WTC11 (cell line): Measurements from ENCODE around the gene ILF2. TPM values are rescaled to one million over a fixed set of nuclear protein-coding genes. Genes with fewer than 3 reads are reported as not detected.

Experiments
- ATAC-seq: fragments of 200-7000 bp; cut with Tn5 transposase; 2 replicates; pipeline ENCODE4 v1.10.0; 2021; ENCODE audit warnings: mild to moderate bottlenecking, moderate library complexity
- CTCF ChIA-PET: fragments of 300-600 bp; sonication (Branson Sonifier 250); formaldehyde crosslinking; loops from one replicate; lab custom pipeline; 2021; ENCODE audit warnings: antibody characterized with exemption; lab: Charles Lee
- POLR2A ChIA-PET: fragments of 350-600 bp; sonication (Branson Sonifier 250); formaldehyde crosslinking; loops from one replicate; lab custom pipeline; 2021; ENCODE audit warnings: antibody characterized with exemption; lab: Charles Lee
- DNase-seq: peaks from one replicate; pipeline ENCODE4 v3.0.0; 2021; ENCODE audit warnings: low spot score
- H3K27ac Mint-ChIP-seq: 2 replicates; pipeline ENCODE4 v1.8.0; 2021; ENCODE audit warnings: mixed read lengths
- H3K27me3 Mint-ChIP-seq: 2 replicates; pipeline ENCODE4 v1.8.0; 2021; ENCODE audit warnings: low read depth, mild to moderate bottlenecking, moderate library complexity, mixed read lengths
- H3K36me3 Mint-ChIP-seq: 2 replicates; pipeline ENCODE4 v1.8.0; 2021; ENCODE audit warnings: mixed read lengths
- H3K4me1 Mint-ChIP-seq: 2 replicates; pipeline ENCODE4 v1.8.0; 2022; ENCODE audit warnings: mixed read lengths
- H3K4me3 Mint-ChIP-seq: 2 replicates; pipeline ENCODE4 v1.8.0; 2021; ENCODE audit warnings: mild to moderate bottlenecking, moderate library complexity, mixed read lengths
- H3K9me3 Mint-ChIP-seq: 2 replicates; pipeline ENCODE4 v1.8.0; 2021; ENCODE audit warnings: mixed read lengths
- CBFB ChIP-seq: sonication (generic); formaldehyde crosslinking; IDR thresholded peaks from 2 replicates; pipeline ENCODE4 v1.8.1; 2022; ENCODE audit warnings: mild to moderate bottlenecking, low read depth, missing genetic modification reagents
- CREM ChIP-seq: sonication (generic); formaldehyde crosslinking; IDR thresholded peaks from 2 replicates; pipeline ENCODE4 v1.8.1; 2022; ENCODE audit warnings: mild to moderate bottlenecking, missing genetic modification reagents, moderate library complexity
- HMGA2 ChIP-seq: fragments of 250-450 bp; sonication (Bioruptor Pico); IDR thresholded peaks from 2 replicates; pipeline ENCODE4 v1.4.0; 2021; ENCODE audit warnings: mild to moderate bottlenecking, moderate library complexity
- JUN ChIP-seq: sonication (generic); formaldehyde crosslinking; IDR thresholded peaks from 2 replicates; pipeline ENCODE4 v1.8.0; 2023; ENCODE audit warnings: mild to moderate bottlenecking, missing genetic modification reagents
- NFATC4 ChIP-seq: fragments of 250-450 bp; sonication (Bioruptor Pico); IDR thresholded peaks from 2 replicates; pipeline ENCODE4 v1.9.0; 2021; ENCODE audit warnings: mild to moderate bottlenecking
- NR2C2 ChIP-seq: sonication (generic); formaldehyde crosslinking; IDR thresholded peaks from 2 replicates; pipeline ENCODE4 v1.8.0; 2022; ENCODE audit warnings: mild to moderate bottlenecking, missing genetic modification reagents
- NR3C1 ChIP-seq: sonication (generic); formaldehyde crosslinking; conservative IDR thresholded peaks from 2 replicates; pipeline ENCODE4 v1.8.1; 2023; ENCODE audit warnings: low read depth, mild to moderate bottlenecking, missing genetic modification reagents
- RELA ChIP-seq: sonication (generic); formaldehyde crosslinking; IDR thresholded peaks from 2 replicates; pipeline ENCODE4 v1.8.1; 2022; ENCODE audit warnings: missing genetic modification reagents, mild to moderate bottlenecking, borderline replicate concordance
- SMAD4 ChIP-seq: sonication (generic); formaldehyde crosslinking; IDR thresholded peaks from 2 replicates; pipeline ENCODE4 v1.8.0; 2022; ENCODE audit warnings: mild to moderate bottlenecking, missing genetic modification reagents
- ZNF232 ChIP-seq: sonication (generic); formaldehyde crosslinking; IDR thresholded peaks from 2 replicates; pipeline ENCODE4 v1.8.0; 2022; ENCODE audit warnings: mild to moderate bottlenecking, missing genetic modification reagents
- ZNF416 ChIP-seq: fragments of 250-450 bp; sonication (Bioruptor Pico); IDR thresholded peaks from 2 replicates; pipeline ENCODE4 v1.9.0; 2021; ENCODE audit warnings: mild to moderate bottlenecking, inconsistent platforms
- ZNF423 ChIP-seq: fragments of 250-450 bp; sonication (Bioruptor Pico); IDR thresholded peaks from 2 replicates; pipeline ENCODE4 v2.1.2; 2022; ENCODE audit warnings: mild to moderate bottlenecking, moderate library complexity
- total RNA-seq: library from RNA; stranded (reverse); gene quantifications from 3 replicates; pipeline ENCODE4 v1.2.3, GENCODE V29; 2021
- TF ChIP-seq, protein P1 (sequence below): sonication (generic); formaldehyde crosslinking; IDR thresholded peaks from 2 replicates; pipeline ENCODE4 v1.8.1; 2023; ENCODE audit warnings: mild to moderate bottlenecking, moderate library complexity, missing genetic modification reagents
- TF ChIP-seq, protein P2 (sequence below): sonication (generic); formaldehyde crosslinking; IDR thresholded peaks from 2 replicates; pipeline ENCODE4 v1.8.1; 2022; ENCODE audit warnings: mild to moderate bottlenecking, moderate library complexity, missing genetic modification reagents
- TF ChIP-seq, protein P3 (sequence below): sonication (generic); formaldehyde crosslinking; IDR thresholded peaks from 2 replicates; pipeline ENCODE4 v1.8.1; 2023; ENCODE audit warnings: mild to moderate bottlenecking, missing genetic modification reagents, moderate library complexity
- TF ChIP-seq, protein P4 (sequence below): sonication (generic); formaldehyde crosslinking; IDR thresholded peaks from 2 replicates; pipeline ENCODE4 v1.8.0; 2023; ENCODE audit warnings: missing genetic modification reagents
- TF ChIP-seq, protein P5 (sequence below): sonication (generic); formaldehyde crosslinking; IDR thresholded peaks from 2 replicates; pipeline ENCODE4 v1.8.1; 2022; ENCODE audit warnings: mild to moderate bottlenecking, missing genetic modification reagents, moderate library complexity, borderline replicate concordance
- TF ChIP-seq, protein P6 (sequence below): fragments of 250-450 bp; sonication (Bioruptor Pico); IDR thresholded peaks from 2 replicates; pipeline ENCODE4 v1.8.0; 2021; ENCODE audit warnings: mild to moderate bottlenecking
- TF ChIP-seq, protein P7 (sequence below): sonication (generic); formaldehyde crosslinking; IDR thresholded peaks from 2 replicates; pipeline ENCODE4 v1.8.1; 2023; ENCODE audit warnings: mild to moderate bottlenecking, missing genetic modification reagents
- TF ChIP-seq, protein P8 (sequence below): sonication (generic); formaldehyde crosslinking; IDR thresholded peaks from 2 replicates; pipeline ENCODE4 v1.8.0; 2022; ENCODE audit warnings: missing genetic modification reagents

ILF2 gene
- total RNA-seq, 1 experiment from 2014 or later = 337 TPM

DNA sequence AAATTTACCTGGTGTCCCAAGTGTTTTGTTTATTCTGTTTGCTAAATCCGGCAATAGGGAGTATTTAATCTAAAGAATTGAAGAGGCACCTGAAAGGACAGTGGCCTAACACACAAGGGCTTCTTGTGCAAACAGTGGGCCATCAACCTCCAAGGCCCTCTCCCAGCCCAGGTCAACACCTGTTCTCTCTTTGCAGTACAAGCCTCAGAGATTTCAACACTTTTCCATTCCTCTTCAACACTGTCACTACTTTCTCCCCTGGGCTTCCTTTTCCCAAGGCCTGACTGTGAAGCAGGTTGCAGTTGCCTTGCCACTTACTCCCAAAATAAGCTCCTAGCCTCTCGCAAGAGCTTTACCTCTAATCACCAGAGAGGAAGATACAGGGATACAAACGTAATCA is 15.5 kb downstream of the ILF2 start:
- Mint-ChIP-seq H3K9me3 (no peaks in the 10 kb centered on the region), H3K36me3 (0 out of 2 replicates have a peak, but pooled peaks cover 5% of the 10 kb centered on the region), H3K27ac (no peak overlapping the region; the same call in 1 of the 2 replicates), H3K27me3 (peaks cover 2% of the 10 kb centered on the region; the same call in 1 of the 2 replicates), H3K4me1 (peaks cover 8% of the 10 kb centered on the region), H3K4me3 (no peak overlapping the region)
- DNase-seq (no peak), ATAC-seq (no peak)
- ChIA-PET POLR2A (no interaction called here), CTCF (interaction anchor here (0.7 to 1.0 kb wide), 2 partner anchors 87 to 140 kb away, joined by 3 to 5 read pairs; no protein-coding TSS in a partner anchor)
- TF ChIP-seq ZNF423 (CRISPR knock-in tag) (no peak), NR3C1 (CRISPR knock-in tag) (no peak), NFATC4 (CRISPR knock-in tag) (no peak), CBFB (CRISPR knock-in tag) (no peak), CREM (CRISPR knock-in tag) (no peak), SMAD4 (no peak), ZNF416 (no peak), HMGA2 (CRISPR knock-in tag) (no peak), RELA (CRISPR knock-in tag) (no peak)
- TF ChIP-seq, protein P1, sequence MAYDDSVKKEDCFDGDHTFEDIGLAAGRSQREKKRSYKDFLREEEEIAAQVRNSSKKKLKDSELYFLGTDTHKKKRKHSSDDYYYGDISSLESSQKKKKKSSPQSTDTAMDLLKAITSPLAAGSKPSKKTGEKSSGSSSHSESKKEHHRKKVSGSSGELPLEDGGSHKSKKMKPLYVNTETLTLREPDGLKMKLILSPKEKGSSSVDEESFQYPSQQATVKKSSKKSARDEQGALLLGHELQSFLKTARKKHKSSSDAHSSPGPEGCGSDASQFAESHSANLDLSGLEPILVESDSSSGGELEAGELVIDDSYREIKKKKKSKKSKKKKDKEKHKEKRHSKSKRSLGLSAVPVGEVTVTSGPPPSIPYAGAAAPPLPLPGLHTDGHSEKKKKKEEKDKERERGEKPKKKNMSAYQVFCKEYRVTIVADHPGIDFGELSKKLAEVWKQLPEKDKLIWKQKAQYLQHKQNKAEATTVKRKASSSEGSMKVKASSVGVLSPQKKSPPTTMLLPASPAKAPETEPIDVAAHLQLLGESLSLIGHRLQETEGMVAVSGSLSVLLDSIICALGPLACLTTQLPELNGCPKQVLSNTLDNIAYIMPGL (CRISPR knock-in tag) = no peak
- TF ChIP-seq, protein P2, sequence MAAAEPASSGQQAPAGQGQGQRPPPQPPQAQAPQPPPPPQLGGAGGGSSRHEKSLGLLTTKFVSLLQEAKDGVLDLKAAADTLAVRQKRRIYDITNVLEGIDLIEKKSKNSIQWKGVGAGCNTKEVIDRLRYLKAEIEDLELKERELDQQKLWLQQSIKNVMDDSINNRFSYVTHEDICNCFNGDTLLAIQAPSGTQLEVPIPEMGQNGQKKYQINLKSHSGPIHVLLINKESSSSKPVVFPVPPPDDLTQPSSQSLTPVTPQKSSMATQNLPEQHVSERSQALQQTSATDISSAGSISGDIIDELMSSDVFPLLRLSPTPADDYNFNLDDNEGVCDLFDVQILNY (CRISPR knock-in tag) = no peak
- TF ChIP-seq, protein P3, sequence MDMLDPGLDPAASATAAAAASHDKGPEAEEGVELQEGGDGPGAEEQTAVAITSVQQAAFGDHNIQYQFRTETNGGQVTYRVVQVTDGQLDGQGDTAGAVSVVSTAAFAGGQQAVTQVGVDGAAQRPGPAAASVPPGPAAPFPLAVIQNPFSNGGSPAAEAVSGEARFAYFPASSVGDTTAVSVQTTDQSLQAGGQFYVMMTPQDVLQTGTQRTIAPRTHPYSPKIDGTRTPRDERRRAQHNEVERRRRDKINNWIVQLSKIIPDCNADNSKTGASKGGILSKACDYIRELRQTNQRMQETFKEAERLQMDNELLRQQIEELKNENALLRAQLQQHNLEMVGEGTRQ (CRISPR knock-in tag) = no peak
- TF ChIP-seq, protein P4, sequence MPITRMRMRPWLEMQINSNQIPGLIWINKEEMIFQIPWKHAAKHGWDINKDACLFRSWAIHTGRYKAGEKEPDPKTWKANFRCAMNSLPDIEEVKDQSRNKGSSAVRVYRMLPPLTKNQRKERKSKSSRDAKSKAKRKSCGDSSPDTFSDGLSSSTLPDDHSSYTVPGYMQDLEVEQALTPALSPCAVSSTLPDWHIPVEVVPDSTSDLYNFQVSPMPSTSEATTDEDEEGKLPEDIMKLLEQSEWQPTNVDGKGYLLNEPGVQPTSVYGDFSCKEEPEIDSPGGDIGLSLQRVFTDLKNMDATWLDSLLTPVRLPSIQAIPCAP (CRISPR knock-in tag) = no peak
- TF ChIP-seq, protein P5, sequence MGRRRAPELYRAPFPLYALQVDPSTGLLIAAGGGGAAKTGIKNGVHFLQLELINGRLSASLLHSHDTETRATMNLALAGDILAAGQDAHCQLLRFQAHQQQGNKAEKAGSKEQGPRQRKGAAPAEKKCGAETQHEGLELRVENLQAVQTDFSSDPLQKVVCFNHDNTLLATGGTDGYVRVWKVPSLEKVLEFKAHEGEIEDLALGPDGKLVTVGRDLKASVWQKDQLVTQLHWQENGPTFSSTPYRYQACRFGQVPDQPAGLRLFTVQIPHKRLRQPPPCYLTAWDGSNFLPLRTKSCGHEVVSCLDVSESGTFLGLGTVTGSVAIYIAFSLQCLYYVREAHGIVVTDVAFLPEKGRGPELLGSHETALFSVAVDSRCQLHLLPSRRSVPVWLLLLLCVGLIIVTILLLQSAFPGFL (CRISPR knock-in tag) = no peak

DNA sequence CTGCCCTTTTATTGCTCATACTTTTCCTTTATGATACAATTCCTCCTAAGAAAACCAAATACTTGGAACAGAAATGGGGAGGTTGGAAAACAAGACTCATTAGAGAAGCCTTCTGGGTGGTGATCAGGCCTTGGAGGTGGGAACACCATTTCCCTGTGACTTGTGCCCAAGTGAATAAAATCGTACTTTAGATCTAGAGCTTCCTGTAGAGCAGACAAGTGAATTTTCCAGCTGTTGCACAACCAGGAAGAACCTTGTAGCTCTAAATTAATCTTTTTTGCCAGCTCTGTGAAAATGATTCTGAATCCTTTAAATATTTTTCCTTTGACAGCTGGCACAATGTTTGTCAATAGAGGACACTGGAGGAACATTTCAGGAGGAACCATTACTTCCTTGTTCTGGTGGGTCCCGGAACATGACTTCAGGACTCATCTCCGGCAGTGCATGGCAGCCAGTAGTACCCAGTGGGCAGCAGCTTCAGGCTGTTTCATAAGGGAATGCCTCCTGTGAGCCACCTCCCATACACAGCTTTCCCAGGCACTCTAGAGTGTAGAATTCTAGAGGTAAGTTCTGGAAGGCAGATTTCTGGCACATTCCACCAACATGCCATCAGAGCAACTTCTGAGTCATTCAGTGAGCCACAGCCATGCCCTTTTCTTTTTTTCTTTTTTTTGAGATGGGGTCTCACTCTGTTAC is 17.8 kb downstream of the ILF2 start:
- ChIA-PET POLR2A (no interaction called here), CTCF (interaction anchor here (1.2 kb wide), 1 partner anchor 26 kb away, joined by 4 read pairs; the partner anchor contains the start of gene S100A13)
- ATAC-seq = no peak
- DNase-seq = no peak
- H3K27ac Mint-ChIP-seq = peak overlapping the region; percentile 56; the same call in 1 of the 2 replicates
- H3K4me1 Mint-ChIP-seq = peaks cover under 1% of the 10 kb centered on the region; the same call in 1 of the 2 replicates
- H3K27me3 Mint-ChIP-seq = peaks cover 2% of the 10 kb centered on the region; the same call in 1 of the 2 replicates
- H3K36me3 Mint-ChIP-seq = no peaks in the 10 kb centered on the region
- H3K9me3 Mint-ChIP-seq = no peaks in the 10 kb centered on the region
- no peak overlapping the region for H3K4me3 Mint-ChIP-seq
- TF ChIP-seq ZNF423 (CRISPR knock-in tag) = no peak
- no peak for TF ChIP-seq NFATC4 (CRISPR knock-in tag)
- TF ChIP-seq SMAD4 = no peak
- no peak for TF ChIP-seq NR2C2 (CRISPR knock-in tag)
- TF ChIP-seq, protein P6, sequence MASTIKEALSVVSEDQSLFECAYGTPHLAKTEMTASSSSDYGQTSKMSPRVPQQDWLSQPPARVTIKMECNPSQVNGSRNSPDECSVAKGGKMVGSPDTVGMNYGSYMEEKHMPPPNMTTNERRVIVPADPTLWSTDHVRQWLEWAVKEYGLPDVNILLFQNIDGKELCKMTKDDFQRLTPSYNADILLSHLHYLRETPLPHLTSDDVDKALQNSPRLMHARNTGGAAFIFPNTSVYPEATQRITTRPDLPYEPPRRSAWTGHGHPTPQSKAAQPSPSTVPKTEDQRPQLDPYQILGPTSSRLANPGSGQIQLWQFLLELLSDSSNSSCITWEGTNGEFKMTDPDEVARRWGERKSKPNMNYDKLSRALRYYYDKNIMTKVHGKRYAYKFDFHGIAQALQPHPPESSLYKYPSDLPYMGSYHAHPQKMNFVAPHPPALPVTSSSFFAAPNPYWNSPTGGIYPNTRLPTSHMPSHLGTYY (CRISPR knock-in tag) = no peak
- TF ChIP-seq JUN = no peak
- no peak for TF ChIP-seq ZNF416
- no peak for TF ChIP-seq ZNF232
- TF ChIP-seq, protein P7, sequence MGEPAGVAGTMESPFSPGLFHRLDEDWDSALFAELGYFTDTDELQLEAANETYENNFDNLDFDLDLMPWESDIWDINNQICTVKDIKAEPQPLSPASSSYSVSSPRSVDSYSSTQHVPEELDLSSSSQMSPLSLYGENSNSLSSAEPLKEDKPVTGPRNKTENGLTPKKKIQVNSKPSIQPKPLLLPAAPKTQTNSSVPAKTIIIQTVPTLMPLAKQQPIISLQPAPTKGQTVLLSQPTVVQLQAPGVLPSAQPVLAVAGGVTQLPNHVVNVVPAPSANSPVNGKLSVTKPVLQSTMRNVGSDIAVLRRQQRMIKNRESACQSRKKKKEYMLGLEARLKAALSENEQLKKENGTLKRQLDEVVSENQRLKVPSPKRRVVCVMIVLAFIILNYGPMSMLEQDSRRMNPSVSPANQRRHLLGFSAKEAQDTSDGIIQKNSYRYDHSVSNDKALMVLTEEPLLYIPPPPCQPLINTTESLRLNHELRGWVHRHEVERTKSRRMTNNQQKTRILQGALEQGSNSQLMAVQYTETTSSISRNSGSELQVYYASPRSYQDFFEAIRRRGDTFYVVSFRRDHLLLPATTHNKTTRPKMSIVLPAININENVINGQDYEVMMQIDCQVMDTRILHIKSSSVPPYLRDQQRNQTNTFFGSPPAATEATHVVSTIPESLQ (CRISPR knock-in tag) = no peak
- TF ChIP-seq, protein P8, sequence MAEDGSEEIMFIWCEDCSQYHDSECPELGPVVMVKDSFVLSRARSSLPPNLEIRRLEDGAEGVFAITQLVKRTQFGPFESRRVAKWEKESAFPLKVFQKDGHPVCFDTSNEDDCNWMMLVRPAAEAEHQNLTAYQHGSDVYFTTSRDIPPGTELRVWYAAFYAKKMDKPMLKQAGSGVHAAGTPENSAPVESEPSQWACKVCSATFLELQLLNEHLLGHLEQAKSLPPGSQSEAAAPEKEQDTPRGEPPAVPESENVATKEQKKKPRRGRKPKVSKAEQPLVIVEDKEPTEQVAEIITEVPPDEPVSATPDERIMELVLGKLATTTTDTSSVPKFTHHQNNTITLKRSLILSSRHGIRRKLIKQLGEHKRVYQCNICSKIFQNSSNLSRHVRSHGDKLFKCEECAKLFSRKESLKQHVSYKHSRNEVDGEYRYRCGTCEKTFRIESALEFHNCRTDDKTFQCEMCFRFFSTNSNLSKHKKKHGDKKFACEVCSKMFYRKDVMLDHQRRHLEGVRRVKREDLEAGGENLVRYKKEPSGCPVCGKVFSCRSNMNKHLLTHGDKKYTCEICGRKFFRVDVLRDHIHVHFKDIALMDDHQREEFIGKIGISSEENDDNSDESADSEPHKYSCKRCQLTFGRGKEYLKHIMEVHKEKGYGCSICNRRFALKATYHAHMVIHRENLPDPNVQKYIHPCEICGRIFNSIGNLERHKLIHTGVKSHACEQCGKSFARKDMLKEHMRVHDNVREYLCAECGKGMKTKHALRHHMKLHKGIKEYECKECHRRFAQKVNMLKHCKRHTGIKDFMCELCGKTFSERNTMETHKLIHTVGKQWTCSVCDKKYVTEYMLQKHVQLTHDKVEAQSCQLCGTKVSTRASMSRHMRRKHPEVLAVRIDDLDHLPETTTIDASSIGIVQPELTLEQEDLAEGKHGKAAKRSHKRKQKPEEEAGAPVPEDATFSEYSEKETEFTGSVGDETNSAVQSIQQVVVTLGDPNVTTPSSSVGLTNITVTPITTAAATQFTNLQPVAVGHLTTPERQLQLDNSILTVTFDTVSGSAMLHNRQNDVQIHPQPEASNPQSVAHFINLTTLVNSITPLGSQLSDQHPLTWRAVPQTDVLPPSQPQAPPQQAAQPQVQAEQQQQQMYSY (CRISPR knock-in tag) = no peak
